GM19035 (cell line): Measurements from ENCODE around the gene NFIA.

Experiments
- ATAC-seq: cut with Tn5 transposase; IDR thresholded peaks from one replicate; pipeline ENCODE4 v1.9.1; 2021; ENCODE audit not compliant: unreplicated experiment

The NFIA gene

GRCh38 chr1:61100578-61100977 lies 18.2 kb downstream of the NFIA start:
- ATAC-seq, result no peak

GRCh38 chr1:61101536-61101935 lies 19.2 kb downstream of the NFIA start:
- ATAC-seq, result no peak

DNA sequence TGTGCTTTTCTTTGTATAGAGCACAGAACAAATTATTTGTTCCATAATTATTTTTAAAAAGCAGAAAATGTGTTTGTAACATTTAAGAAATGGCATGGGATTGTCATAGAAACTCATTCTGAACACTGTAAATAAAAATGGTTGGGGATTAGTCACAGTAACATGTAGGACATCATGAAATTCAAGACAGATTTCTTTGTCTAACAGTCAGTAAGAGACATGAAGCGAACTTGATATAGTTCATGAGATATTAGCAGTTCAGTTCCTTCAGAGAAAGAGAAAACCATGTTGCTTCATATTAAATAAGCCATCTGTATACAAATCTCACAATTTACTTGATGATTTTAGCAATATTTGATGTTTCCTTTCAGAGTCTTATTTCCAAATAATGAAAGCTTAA lies 19.7 kb downstream of the NFIA start:
- no peak for ATAC-seq

- no peak for ATAC-seq
These were observed 20.3 kb downstream of the NFIA start for GRCh38 chr1:61102621-61103020.

DNA sequence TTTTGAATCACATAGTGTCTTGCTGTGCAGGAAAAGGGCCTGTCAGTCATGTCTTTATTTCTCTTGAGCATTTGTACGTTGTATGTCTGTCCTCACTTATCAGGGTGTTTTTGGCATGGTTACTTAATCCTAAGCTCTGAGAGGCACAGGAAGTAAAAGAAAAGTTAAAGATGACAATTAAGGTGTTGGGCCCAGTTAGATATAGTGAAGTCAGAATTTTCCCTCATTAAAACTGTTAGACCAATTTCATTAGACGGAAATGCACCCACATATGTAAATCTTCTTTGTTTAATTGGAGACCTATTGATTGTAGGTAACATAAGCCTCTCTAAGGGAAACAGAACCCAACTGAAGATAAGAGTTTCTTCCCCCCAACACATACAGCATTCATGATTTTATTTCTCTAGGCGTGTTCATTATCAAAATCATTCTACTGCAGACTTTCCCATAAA lies 21.9 kb downstream of the NFIA start:
- no peak for ATAC-seq

GRCh38 chr1:61107638-61108037 lies 25.3 kb downstream of the NFIA start:
- ATAC-seq, result no peak

DNA sequence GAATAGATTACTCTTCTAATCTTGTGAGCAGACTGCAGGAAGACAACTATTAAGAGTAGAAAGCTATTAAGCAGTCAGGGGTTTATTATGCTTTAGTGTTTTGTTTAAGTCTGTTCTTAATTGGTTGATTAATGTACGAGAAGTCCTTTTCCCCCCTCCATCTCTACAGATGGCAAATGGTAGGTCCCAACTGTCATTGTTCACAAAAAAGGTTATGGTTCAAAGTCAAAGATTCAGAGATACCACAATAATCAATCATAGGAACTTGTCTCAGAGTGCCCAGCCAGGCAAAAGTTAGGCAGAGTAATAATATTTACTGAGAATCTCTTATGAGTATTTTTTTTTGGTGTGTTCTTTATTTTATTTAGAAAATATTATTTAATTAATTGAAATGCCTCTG lies 26.8 kb downstream of the NFIA start:
- no peak for ATAC-seq

GRCh38 chr1:61109910-61110309 lies 27.5 kb downstream of the NFIA start:
- no peak for ATAC-seq

DNA sequence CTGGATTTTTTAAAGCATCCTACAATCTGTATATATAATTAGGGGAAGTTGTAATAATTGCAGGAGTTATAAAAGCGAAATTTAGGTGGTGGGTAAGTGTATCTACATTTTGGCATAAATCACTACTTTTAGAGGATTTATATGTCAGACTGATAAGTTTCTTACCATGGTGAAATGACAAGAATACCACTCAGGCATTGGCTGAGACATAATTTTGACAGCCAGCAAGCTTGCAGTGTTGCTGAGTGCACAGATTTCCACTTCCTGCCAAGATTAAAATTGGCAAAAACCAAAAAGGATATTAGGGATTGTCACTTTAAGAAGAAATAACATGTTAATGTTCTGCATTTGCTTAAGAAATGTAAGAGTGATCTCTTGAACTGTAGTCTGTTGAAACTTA lies 28.2 kb downstream of the NFIA start:
- ATAC-seq, result no peak

- ATAC-seq, result no peak
These were observed 29.0 kb downstream of the NFIA start for GRCh38 chr1:61111084-61112004.

DNA sequence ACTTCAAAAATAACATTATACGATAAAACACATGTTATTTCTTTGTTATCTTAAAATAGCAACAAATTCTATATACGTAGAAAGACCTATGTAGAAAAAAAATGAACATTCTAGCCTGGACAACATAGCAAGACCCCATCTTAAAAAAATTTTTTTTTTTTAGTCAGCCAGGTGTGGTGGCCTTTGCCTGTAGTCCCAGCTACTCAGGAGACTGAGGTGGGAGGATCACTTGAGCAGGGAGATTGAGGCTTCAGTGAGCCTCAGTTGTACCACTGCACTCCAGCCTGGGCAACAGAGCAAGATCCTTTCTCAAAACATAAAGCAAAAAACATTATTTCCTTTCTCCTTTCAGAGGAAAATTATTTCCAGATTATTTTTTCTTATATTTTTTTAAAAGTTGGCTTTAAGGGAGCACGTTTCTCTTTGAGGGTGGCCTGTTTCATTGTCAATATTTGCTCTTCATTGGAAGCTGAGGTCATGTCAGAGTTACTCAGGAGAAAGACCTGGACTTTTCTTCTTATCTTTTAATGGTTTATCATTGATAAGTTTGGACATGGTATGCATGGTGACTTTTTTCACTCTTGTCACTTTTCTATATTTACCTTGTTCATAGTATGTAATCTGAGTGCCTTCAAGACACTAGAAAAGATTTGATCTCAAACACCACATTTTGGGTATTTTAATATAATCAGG lies 32.0 kb downstream of the NFIA start:
- no peak for ATAC-seq

- ATAC-seq, result no peak
These were observed 33.1 kb downstream of the NFIA start for GRCh38 chr1:61115436-61115835.

DNA sequence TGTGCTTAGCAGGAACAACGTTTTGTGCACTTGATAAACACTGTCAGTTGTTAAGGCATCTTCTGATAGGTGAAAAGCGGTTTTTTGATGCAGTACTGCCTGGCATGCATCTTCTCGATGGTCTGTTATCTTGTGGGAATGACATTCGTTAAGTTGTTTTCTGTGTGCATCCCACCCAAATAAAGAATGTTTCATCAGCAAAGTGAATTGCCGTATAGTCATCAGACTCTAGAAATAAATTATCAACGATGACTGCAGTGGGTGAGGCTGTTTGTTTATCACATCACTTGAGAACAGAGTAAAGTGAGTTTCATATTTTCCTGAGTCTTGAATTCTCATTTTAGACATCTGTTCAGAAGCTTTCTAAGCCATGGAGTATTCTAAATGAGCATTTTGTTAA lies 34.1 kb downstream of the NFIA start:
- ATAC-seq, result no peak

- no peak for ATAC-seq
These were observed 34.9 kb downstream of the NFIA start for GRCh38 chr1:61117283-61117682.

- ATAC-seq, result no peak
These were observed 36.7 kb downstream of the NFIA start for GRCh38 chr1:61119085-61119484.

GRCh38 chr1:61120246-61120840 lies 38.0 kb downstream of the NFIA start:
- no peak for ATAC-seq

DNA sequence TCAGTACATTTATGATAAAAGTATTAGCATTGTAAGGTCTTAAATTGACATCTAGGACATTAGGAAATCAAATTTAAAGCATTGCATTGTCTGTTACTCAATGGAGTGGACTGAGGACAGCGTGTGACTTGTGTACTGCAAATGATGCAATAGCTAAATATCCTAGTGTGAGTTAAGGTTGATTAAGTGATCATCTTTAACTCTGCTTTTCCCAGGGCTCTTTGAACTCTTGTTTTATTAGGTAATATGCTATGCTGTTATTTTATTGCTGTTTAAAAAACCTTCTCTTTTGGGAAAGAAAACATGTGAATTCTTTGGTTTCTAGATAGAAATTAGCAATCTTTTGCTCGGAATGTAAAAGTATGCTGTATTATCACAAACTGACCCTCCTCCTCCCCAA lies 38.6 kb downstream of the NFIA start:
- ATAC-seq, result no peak

- no peak for ATAC-seq
These were observed 39.3 kb downstream of the NFIA start for GRCh38 chr1:61121631-61122030.

DNA sequence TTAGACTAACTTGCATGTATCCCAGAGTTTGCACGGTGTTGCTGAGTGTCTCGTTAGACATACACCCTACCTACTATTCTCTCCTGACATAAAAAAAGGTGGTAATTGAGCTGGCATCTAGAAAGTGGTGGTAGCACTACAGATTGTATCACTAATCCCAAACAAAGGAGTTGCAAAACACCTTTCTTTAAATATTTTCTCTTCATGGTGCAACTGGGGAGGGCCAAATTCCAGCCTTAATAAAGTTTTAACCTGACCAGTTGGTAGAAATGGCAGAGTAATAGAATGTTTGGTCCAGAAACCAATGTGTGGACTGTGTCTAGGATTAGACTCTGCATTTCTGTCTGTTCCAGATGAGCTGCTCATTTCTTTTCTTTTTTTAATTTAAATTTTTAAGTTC lies 40.0 kb downstream of the NFIA start:
- no peak for ATAC-seq

DNA sequence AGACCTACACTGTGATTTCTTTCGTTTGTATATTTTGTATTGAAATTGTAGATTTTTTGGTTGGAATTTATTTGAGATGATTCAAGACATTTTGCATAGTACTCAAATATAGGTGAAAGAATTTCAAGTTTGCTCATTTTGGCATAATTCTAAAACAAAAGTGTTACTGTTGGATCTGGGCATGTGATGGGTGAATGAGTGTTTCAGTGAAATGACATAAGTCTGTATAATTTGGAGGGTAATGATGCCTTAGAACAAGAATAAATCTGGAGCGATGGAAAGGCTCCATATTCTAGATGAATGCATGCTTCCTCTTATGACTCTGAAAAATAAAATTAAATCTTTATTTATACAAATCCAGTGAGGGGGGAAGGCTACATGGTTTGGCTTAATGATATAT lies 41.0 kb downstream of the NFIA start:
- ATAC-seq, result no peak

- ATAC-seq, result no peak
These were observed 41.7 kb downstream of the NFIA start for GRCh38 chr1:61124078-61124477.

DNA sequence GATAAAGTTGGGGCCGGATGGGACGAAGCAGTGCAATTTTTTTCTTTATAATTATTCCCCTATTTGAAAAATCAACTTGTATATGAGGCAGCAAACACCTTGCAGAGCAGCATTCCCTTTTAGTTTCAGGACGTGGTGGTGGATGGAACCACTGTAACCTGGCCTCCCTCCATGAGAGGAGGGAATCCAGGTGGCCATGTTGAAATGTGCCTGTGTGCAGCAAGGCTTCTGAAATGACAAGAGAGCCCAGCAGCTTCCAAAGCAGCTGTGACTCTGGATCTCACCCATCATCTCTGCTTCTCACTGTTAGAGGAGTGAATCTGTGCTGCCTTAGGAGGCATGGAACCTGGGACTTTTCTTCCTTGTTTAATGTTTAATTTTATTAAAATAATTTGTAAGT lies 42.3 kb downstream of the NFIA start:
- ATAC-seq, result no peak
